ENCODE results near the gene MYH7B. TPM values are rescaled to one million over a fixed set of nuclear protein-coding genes. Genes with fewer than 3 reads are reported as not detected.
A peak's percentile ranks its signal among the peaks of the same experiment; 100 is the strongest.

Gene MYH7B
- total RNA-seq, 1 donor from 2014 or later = 0.30 TPM

DNA sequence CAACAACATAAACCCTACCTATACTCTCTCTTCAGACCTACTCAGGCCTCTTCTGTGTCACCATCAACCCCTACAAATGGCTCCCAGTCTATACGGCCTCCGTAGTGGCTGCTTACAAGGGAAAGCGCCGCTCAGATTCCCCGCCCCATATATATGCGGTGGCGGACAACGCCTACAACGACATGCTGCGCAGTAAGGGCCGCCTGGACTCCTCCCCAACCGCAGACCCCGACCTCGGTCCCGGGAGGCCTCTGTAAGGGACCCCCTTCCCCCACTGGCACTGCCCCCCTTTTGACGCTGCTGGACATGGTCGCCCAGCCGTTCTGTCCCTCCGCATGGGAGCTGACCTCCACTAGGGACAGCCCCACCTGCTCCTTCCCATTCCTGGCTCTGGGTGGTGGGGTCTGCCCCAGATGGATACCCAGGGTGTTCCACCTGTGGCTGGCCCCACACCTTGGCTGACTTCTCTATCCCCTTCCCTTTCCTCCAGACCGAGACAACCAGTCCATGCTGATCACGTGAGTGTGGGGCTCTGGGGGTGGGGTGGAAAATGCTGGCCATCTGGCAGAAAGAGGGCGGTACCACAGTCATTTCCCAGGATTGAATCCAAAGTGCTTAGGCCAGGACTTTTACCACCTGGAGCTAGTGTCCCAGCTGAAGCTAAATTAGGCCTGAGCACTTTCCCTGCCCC lies 25.0 kb downstream of the MYH7B start:
- no peak overlapping the region for H3K4me3 Mint-ChIP-seq (ENCODE audit: unreplicated experiment)
- DNase-seq (ENCODE audit: low spot score) = no peak
- TF ChIP-seq CTCF (IDR thresholded peaks at IDR 0.05) = no peak
- H3K9me3 Mint-ChIP-seq (ENCODE audit: low read depth) = no peaks in the 10 kb centered on the region
- peaks cover 3% of the 10 kb centered on the region for H3K4me1 Mint-ChIP-seq (ENCODE audit: low read depth)
- peaks cover 26% of the 10 kb centered on the region for H3K27me3 Mint-ChIP-seq (ENCODE audit: low read depth)
- H3K27ac Mint-ChIP-seq (ENCODE audit: unreplicated experiment) = no peak overlapping the region
- no peaks in the 10 kb centered on the region for H3K36me3 Mint-ChIP-seq (ENCODE audit: low read depth)

- Mint-ChIP-seq H3K27ac (ENCODE audit: unreplicated experiment) (no peak overlapping the region), H3K36me3 (ENCODE audit: low read depth) (no peaks in the 10 kb centered on the region), H3K9me3 (ENCODE audit: low read depth) (no peaks in the 10 kb centered on the region), H3K27me3 (ENCODE audit: low read depth) (peaks cover 27% of the 10 kb centered on the region), H3K4me1 (ENCODE audit: low read depth) (peaks cover 3% of the 10 kb centered on the region), H3K4me3 (ENCODE audit: unreplicated experiment) (no peak overlapping the region)
- TF ChIP-seq CTCF (IDR thresholded peaks at IDR 0.05) = no peak
- peak; percentile 55 for DNase-seq (ENCODE audit: low spot score)
Measured at GRCh38 chr20:34982270-34983088, 26.8 kb downstream of the MYH7B start.

DNA sequence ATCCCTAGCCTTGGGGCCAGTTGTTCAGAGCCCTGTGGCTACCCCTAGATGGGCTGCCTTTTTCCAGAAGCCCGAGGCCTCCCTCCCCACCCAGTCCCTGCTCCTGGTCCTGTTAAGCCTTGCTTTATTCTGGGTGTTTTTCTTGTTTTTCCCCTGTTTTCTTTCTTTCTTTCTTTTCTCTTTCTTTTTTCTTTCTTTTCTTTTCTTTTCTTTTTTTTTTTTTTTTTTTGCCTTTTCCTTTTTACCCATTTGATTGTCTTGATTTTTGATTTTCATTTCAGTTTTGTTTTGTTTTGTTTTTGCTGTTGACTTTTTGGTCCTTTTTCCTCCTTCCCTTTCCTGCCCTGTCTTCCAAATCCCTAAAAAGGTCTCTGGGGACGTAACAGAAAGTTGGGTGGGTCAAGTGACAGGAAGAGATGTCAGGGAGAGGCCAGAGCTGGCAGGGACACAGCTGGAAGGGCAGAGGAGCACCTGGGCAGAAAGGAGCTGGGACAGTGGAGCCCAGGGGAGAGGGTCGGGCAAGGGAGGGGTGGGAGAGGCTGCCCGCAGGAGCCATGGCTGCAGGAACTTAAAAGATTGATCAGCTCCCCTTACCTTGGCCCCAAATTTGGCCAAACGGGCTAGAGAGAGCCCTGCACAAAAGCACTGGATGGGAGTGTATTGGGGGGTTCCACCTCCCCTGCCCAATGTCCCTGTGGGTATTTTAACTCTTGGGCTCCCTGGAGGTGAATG lies 27.6 kb downstream of the MYH7B start:
- H3K36me3 Mint-ChIP-seq (ENCODE audit: low read depth) = no peaks in the 10 kb centered on the region
- no peak for TF ChIP-seq CTCF (IDR thresholded peaks at IDR 0.05)
- H3K27me3 Mint-ChIP-seq (ENCODE audit: low read depth) = peaks cover 23% of the 10 kb centered on the region
- H3K4me3 Mint-ChIP-seq (ENCODE audit: unreplicated experiment) = no peak overlapping the region
- peaks cover 3% of the 10 kb centered on the region for H3K4me1 Mint-ChIP-seq (ENCODE audit: low read depth)
- no peaks in the 10 kb centered on the region for H3K9me3 Mint-ChIP-seq (ENCODE audit: low read depth)
- no peak overlapping the region for H3K27ac Mint-ChIP-seq (ENCODE audit: unreplicated experiment)
- peak; percentile 39 for DNase-seq (ENCODE audit: low spot score)

DNA sequence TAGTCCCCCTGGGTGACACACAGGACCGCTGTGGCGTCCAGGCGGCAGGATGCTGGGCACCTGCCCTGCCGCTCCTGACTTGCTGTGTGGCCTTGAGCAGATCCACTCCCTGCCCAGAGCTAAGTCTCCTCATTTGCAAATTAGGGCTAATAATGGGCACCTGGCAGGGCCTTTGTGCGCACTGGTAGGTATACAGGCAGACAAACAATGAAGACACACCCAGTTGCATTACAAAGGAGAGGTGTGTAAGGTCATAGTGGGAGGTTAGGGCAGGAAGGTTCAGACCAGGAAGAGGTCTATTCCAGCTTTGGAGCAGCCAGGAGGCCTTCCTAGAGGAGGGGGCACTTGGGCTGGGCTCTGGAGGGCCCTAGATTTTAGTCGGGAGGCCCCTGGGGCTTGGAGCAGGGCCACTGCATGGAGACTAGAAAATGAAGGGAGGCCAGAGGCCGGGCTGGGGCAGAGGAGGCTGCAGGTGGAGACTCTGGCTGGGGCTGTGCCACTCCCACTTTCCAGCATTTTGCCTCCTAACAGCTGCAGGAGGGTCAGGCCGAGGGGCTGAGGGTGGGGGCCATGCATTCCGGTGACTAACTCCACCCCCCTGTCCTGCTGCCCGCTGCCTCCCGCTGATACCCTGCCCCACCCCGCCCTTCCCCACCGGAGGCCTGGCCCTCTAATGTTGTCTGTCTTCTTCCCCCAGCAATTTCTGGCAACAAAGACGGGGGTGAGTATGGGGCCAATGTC lies 28.5 kb downstream of the MYH7B start:
- peak; percentile 64 for DNase-seq (ENCODE audit: low spot score)
- no peak for TF ChIP-seq CTCF (IDR thresholded peaks at IDR 0.05)
- H3K27me3 Mint-ChIP-seq (ENCODE audit: low read depth) = peaks cover 23% of the 10 kb centered on the region
- H3K27ac Mint-ChIP-seq (ENCODE audit: unreplicated experiment) = no peak overlapping the region
- no peak overlapping the region for H3K4me3 Mint-ChIP-seq (ENCODE audit: unreplicated experiment)
- H3K36me3 Mint-ChIP-seq (ENCODE audit: low read depth) = no peaks in the 10 kb centered on the region
- peaks cover 3% of the 10 kb centered on the region for H3K4me1 Mint-ChIP-seq (ENCODE audit: low read depth)
- H3K9me3 Mint-ChIP-seq (ENCODE audit: low read depth) = no peaks in the 10 kb centered on the region

Data from chondrocyte (in vitro differentiated cells).